ENCODE results near the gene NFASC.

NFASC gene

GRCh38 chr1:205058853-205059252, 188.2 kb downstream of the NFASC start:
- no peak for DNase-seq (ENCODE audit: low read depth in 1 of 2, low spot score in 1 of 2)

GRCh38 chr1:205059660-205060059, 189.0 kb downstream of the NFASC start:
- no peak for DNase-seq (ENCODE audit: low read depth in 1 of 2, low spot score in 1 of 2)

- DNase-seq (ENCODE audit: low read depth in 1 of 2, low spot score in 1 of 2) = no peak
Measured at GRCh38 chr1:205060746-205061145, 190.1 kb downstream of the NFASC start.

- no peak for DNase-seq (ENCODE audit: low read depth in 1 of 2, low spot score in 1 of 2)
Measured at GRCh38 chr1:205061227-205061626, 190.6 kb downstream of the NFASC start.

GRCh38 chr1:205061665-205062069, 191.0 kb downstream of the NFASC start:
- DNase-seq (ENCODE audit: low read depth in 1 of 2, low spot score in 1 of 2) = peak; percentile 32 to 44

- DNase-seq (ENCODE audit: low read depth in 1 of 2, low spot score in 1 of 2) = no peak
Measured at GRCh38 chr1:205062319-205062718, 191.7 kb downstream of the NFASC start.

- no peak for DNase-seq (ENCODE audit: low read depth in 1 of 2, low spot score in 1 of 2)
Measured at GRCh38 chr1:205062895-205063294, 192.2 kb downstream of the NFASC start.

GRCh38 chr1:205064301-205064700, 193.6 kb downstream of the NFASC start:
- no peak for DNase-seq (ENCODE audit: low read depth in 1 of 2, low spot score in 1 of 2)

- no peak for DNase-seq (ENCODE audit: low read depth in 1 of 2, low spot score in 1 of 2)
Measured at GRCh38 chr1:205064741-205065316, 194.2 kb downstream of the NFASC start.

- DNase-seq (ENCODE audit: low read depth in 1 of 2, low spot score in 1 of 2) = no peak
Measured at GRCh38 chr1:205065666-205066065, 195.0 kb downstream of the NFASC start.

GRCh38 chr1:205066141-205066818, 195.6 kb downstream of the NFASC start:
- DNase-seq (ENCODE audit: low read depth in 1 of 2, low spot score in 1 of 2) = no peak

GRCh38 chr1:205067031-205067430, 196.4 kb downstream of the NFASC start:
- DNase-seq (ENCODE audit: low read depth in 1 of 2, low spot score in 1 of 2) = no peak

GRCh38 chr1:205068001-205068400, 197.3 kb downstream of the NFASC start:
- no peak for DNase-seq (ENCODE audit: low read depth in 1 of 2, low spot score in 1 of 2)

- DNase-seq (ENCODE audit: low read depth in 1 of 2, low spot score in 1 of 2) = no peak
Measured at GRCh38 chr1:205068457-205069040, 197.9 kb downstream of the NFASC start.

- DNase-seq (ENCODE audit: low read depth in 1 of 2, low spot score in 1 of 2) = no peak
Measured at GRCh38 chr1:205069371-205070125, 198.9 kb downstream of the NFASC start.

- no peak for DNase-seq (ENCODE audit: low read depth in 1 of 2, low spot score in 1 of 2)
Measured at GRCh38 chr1:205071028-205071409, 200.4 kb downstream of the NFASC start.

- no peak for DNase-seq (ENCODE audit: low read depth in 1 of 2, low spot score in 1 of 2)
Measured at GRCh38 chr1:205071801-205072200, 201.1 kb downstream of the NFASC start.

GRCh38 chr1:205072286-205072685, 201.6 kb downstream of the NFASC start:
- no peak for DNase-seq (ENCODE audit: low read depth in 1 of 2, low spot score in 1 of 2)

Data from activated T-helper 1 cell treated with anti-CD3 and anti-CD28 coated beads, Interleukin-2, amount 50 U/mL, for 16 hours (primary cell).